GM21723 (cell line): ENCODE measurements around the gene ARHGAP8.
"Not testable (repeated sequence)": the region's sequence is repeated elsewhere in the genome, so short reads cannot be mapped to it uniquely, and the experiment has no call there.

Experiments
- ATAC-seq: cut with Tn5 transposase; IDR thresholded peaks from one replicate; pipeline ENCODE4 v1.9.1; 2021; ENCODE audit warnings: mild to moderate bottlenecking, moderate library complexity; ENCODE audit not compliant: unreplicated experiment

ARHGAP8 gene

DNA sequence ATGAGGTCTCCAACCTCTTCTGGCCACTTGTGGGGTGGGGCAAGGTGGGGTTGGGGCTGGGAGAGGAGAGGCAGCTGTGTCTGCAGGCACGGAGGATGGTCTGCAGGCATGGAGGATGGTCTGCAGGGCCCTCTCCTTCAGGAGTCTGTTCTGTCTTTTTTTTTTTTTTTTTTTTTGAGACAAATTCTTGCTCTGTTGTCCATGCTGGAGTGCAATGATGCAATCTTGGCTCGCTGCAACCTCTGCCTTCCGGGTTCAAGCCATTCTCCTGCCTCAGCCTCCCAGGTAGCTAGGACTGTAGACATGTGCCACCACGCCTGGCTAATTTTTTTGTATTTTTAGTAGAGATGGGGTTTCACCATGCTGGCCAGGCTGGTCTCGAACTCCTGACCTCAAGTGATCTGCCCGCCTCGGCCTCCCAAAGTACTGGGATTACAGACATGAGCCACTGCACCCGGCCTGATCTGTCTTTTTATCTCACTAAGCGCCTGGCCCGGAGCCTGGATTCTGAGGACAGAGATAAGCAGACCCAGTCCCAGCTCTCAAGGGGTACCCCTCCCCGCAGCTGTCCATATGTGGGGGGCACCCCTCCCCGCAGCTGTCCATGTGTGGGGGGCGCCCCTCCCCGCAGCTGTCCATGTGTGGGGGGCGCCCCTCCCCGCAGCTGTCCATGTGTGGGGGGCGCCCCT lies 47.7 kb downstream of the ARHGAP8 start:
- ATAC-seq, result not testable (repeated sequence)

- no peak for ATAC-seq
These were observed 49.1 kb downstream of the ARHGAP8 start for GRCh38 chr22:44801476-44801875.

DNA sequence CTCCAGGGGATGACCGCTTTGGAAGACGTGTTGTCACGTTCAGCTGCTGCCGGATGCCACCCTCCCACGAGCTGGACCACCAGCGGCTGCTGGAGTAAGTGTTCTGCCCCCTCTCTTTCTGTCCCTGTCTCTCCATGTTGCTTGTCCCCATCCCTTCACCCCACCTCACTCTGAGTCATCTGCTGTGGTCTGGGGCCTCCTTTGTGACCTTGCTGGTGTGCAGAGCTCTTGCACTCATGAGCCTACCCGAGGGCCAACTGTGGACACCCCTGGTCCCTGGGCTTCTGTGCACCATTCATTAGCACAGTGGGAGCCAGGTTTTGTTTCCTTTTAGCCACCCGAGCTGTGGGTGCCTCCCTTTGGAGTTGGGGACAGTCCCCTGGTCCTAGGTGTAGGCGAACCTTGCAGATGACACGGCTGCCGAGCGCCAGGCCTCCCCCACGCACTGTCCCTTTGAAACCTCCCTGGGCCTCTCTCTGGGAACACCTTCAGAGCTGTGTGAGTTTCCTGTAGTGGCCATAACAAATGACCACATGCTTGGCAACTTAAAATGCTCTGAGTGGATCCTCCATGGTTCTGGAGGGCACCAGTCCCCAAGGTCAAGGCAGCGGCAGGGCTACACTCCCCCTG lies 49.8 kb downstream of the ARHGAP8 start:
- ATAC-seq, result no peak

- ATAC-seq, result no peak
These were observed 50.6 kb downstream of the ARHGAP8 start for GRCh38 chr22:44802956-44803355.

- ATAC-seq, result no peak
These were observed 52.0 kb downstream of the ARHGAP8 start for GRCh38 chr22:44804327-44804726.

- no peak for ATAC-seq
These were observed 53.3 kb downstream of the ARHGAP8 start for GRCh38 chr22:44805711-44806110.

DNA sequence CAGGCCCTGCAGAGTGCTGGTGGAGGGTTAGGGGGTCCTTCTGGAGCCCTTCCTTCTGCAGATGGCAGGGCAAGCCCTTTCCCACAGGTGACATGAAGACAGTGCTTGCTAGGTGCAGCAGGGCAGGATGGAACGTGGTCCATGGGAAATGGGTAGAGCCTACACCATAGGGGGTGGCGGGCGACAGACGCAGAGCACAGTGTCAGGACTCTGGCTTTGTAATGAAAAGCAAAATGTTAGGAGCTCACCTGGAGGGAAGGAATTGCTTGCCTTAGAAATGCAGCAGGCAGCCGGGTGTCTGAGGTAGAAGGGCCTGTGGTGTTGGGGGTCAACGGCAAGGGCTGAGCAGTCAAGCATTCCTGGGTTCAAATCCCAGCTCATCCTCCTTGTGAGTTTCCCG lies 54.9 kb downstream of the ARHGAP8 start:
- ATAC-seq, result no peak

DNA sequence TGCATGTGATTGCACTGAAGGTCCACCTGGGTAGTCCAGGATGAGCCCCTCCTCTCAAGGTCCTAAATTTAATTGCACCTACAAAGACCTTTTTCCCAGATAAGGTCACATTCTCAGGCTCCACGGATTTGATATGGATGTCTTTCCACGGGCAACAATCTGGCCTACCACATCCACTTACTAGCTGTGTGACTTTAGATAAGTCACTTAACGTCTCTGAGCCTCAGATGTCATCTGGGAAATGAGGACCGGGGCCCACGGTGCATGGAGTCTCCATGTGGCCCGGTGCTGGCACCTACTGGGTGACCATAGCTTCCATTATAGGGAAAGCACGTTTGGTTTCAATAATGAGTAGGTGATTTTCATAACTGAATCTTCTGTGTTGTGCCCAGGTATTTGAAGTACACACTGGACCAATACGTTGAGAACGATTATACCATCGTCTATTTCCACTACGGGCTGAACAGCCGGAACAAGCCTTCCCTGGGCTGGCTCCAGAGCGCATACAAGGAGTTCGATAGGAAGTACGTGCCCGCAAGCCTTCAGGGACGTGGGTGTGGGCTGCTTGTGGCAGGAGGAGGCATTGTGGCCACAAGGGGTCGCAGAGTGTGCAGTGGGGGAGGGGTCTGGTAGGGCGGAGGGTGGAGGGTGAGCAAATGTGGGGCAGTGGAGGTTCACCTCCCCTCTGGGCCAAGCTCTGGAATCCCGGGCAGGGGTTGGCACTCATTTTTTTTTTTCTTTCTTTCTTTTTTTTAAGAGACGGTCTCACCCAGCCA lies 55.7 kb downstream of the ARHGAP8 start:
- ATAC-seq, result no peak

DNA sequence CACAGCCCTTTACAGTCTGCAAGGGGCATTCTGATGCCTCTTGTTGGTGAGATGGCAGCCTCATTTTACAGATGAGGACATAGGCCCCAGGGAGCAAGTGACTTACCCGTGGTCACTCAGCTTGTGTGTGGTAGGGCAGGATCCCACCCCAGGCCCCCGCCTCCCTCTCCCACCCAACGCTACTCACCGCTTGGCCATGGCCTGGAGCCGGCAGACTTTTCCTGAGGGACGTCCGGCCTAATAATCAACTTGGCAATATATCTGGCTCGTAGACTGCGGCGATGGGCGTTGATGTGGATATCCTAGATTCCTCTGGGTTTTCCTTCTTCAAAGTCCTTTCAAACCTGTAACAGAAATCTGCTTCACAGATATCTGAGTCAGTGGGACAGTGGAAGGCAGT lies 57.1 kb downstream of the ARHGAP8 start:
- no peak for ATAC-seq

DNA sequence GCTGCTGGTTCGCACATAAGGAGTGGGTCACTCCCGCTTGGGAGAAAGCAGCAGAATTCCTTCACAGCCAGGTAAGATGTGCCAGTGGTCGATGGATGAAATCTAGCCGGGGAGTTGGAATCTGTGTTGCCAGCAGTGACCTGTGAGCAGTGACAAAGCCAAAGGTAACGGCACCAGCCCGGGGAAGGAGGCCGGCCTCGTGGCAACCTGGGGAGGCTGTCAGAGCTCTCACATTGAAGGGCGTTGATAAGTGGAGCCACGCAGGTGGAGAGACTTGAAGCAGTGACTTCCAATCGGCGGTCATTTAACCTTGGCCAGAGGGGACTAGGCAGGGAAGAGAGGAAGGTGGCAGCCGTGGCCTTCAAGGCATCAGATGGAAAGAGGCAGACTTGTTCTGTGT lies 58.8 kb downstream of the ARHGAP8 start:
- no peak for ATAC-seq

GRCh38 chr22:44813416-44813815 lies 61.0 kb downstream of the ARHGAP8 start:
- ATAC-seq, result no peak

DNA sequence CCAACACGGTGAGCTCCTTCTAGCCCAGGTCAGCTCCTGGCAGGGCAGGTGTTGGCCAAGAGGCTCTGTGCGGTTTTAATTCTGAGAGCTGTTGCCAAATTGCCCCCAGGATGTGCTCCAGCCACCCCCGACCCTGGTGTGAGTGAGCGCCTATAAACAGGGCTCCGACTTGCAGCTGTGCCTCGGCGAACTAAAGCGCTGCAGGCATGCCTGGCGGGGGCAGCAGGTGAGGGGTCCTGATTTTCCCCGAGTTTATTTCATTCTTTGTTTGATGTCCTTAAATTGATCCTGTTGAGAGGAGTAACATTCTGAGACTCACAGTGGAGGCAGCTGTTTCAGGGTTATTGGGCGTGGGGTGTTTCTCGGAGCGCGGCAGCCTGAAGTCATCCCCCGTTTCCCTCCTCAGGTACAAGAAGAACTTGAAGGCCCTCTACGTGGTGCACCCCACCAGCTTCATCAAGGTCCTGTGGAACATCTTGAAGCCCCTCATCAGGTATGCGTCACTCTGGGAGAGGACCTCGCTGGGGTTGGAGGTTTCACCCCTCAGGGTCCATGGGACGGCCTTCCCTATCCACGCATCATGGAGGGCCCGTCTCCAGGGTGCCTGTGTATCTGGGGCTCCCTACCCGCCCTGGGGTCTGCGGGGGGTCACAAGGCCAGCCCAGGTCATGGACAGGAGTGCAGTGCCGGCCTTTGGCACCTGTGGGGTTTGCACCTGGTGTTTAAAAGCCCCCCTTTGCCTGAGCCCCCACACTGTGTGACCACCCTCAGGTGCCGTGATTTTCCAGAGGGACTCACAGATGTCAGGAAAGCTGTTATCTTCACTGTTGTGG lies 62.1 kb downstream of the ARHGAP8 start:
- ATAC-seq, result no peak

DNA sequence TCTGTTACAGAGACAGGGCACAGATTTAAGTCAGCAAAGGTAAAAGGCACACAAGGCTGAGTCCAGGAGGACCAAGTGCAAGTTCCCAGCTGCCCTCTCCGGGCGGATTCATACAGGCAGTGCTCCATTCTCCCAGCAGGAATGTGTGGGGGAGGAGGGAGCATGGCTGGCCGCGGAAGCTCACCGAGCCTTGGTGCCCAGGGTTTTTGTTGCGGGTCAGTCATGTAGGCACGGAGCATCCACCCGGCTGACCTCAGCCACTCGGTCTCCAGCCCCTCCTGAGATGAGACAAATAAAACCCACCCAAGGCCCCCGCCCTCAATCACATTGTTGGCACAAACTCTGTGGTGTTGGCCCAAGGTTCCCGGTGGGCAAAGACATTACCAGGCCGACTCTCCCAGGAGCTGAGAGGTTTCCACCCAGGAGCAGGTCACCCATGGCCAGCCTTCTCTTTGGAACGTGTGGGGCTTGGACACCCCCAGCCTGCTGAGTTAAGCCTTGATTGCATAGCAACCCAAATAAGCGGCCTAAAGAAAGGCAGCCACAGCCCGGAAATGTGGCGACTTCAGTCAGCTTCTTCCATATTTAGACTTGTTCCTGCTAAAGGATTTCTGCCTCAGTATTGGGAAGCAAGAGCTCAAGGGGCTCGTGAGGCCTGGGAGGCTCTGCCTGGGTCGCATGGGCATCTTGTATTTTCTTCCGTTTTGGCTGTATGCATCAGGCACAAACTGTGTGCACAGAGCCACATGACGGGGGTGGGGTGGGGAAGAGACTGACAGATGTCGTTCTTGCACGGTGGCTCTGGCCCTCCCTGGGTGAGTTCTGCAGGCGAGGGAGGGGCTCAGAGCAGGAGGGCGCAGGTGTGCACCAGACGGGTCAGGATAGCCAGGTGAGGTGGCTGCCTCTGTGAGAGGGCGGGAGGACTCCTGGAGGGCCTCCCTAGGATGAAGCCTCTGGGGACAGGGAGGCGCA lies 63.0 kb downstream of the ARHGAP8 start:
- no peak for ATAC-seq

DNA sequence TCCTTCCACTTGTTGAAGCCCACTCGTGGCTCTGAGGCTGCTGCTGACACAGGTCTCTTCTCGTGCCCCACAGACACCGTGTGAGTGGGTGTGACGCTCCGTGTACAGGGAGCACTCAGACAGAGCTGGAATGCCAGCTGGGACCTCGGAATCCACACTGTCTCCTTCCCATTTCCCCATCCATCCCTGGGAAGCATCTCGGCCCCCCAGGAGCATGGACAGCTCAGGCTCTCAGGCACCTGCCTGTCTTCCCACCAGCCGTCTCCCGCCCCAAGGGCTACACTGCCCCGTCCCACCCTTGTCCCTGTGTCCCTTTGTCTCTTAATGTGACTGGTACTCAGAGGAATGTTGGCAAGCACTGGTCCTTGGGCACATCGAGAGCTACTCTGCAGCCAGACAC lies 63.8 kb downstream of the ARHGAP8 start:
- ATAC-seq, result no peak

GRCh38 chr22:44818727-44819126 lies 66.4 kb downstream of the ARHGAP8 start:
- ATAC-seq, result no peak

- ATAC-seq, result no peak
These were observed 67.7 kb downstream of the ARHGAP8 start for GRCh38 chr22:44819966-44820631.

DNA sequence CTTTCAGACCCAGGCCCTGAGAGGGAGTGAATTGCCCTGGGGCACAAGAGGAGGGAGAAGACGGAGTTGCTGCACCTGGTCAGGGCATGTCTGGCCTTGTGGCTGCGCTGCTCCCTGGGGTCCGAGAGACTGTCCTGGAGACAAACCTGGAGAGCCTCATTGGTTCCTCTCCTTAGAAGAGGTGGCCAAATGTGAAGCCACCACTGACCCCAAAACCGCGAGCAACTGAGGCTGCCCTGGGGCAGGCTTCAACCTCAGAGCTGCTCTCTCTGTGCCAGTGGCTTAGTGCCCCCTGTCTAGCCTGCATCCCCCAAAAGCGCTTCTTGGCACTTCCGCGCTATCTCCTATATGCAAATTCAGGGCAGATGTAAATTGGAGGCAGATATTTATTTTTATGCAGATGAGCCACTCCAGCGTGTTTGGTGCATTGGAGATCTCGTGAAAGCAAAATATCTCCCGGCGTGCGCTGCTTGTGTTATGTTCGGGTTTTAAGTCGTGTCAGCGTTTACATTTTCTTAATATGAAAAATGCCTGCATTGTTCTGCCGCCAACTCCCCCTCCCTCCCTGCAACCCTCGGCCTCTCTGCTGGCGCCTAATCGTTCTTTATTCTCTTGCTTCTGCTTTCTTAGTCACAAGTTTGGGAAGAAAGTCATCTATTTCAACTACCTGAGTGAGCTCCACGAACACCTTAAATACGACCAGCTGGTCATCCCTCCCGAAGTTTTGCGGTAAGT lies 69.5 kb downstream of the ARHGAP8 start:
- no peak for ATAC-seq

DNA sequence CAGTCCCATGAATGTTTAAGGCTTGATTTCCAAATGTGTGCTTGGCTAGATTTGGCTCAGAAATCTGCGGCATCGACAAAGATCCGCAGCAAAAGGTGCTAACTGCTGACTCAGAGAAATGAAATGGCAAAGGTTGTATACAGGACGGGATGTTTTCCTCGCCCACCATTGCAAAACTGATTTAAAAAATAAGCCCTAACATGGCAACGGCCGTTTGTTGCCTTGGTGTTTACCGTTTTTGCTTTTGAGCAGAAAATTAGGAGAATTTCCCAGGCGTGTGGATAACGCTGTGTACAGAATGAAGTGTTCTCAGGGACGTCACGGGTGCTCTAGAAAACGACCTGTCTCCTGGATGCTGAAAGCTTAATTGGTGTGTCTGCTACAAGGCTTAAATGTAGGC lies 70.2 kb downstream of the ARHGAP8 start:
- no peak for ATAC-seq

DNA sequence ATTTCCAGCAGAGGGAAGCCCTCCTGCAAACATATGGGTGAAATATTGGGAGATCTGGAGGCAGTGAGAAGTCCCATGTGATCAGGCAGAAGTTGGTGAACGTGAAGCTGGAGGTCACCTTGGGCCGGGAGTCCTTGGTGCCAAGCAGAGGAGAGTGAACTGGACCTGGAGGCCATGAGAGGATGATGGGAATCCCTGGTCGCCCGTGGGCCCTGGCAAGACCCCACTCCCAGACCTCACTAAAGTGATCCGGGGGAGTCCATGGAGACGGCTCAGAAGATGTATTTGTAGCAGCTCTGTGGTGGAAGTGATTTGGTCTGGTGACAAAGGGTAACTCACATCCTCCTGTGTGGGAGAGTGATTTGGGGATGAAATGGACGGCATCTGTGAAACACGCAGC lies 71.0 kb downstream of the ARHGAP8 start:
- no peak for ATAC-seq
